HFF-Myc (cell line): ENCODE measurements around the gene STPG2.
"Not testable (repeated sequence)": the region's sequence is repeated elsewhere in the genome, so short reads cannot be mapped to it uniquely, and the experiment has no call there.

ENCODE experiments used
- DNase-seq: peaks from one replicate; pipeline ENCODE4 v3.0.0-alpha.2; 2011; ENCODE audit warnings: low read depth; ENCODE audit errors: extremely low read depth
- H3K4me3 ChIP-seq: replicated peaks from 2 replicates; pipeline ENCODE4 v1.5.1; 2011; ENCODE audit warnings: low read depth, mild to moderate bottlenecking, control low read depth, low read length
- CTCF ChIP-seq: IDR thresholded peaks from 2 replicates; pipeline ENCODE4 v1.5.1; 2012; ENCODE audit warnings: mild to moderate bottlenecking, low read depth, low read length, control low read depth; ENCODE audit errors: missing control alignments

Gene STPG2

DNA sequence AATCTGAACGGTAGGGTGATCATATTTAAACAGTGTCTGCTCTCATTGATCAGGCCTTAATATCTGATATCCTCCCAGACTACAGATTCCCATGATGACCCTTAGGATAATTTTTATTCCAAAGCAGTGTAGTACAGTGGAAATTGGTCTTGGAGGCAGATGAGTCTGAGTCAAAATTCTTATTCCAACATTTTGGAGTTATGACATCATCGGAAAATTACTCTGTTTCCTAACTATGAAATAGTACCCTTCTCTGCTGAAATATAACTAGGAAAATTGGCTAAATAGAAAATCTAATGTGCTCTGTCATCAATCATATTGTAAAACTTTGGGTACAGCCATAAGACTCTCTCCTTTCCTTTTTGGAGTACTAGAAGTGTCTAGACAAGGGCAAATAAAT, 583.3 kb downstream of the STPG2 start:
- DNase-seq, result no peak
- TF ChIP-seq CTCF, result no peak

GRCh38 chr4:97558204-97558778, 585.0 kb downstream of the STPG2 start:
- H3K4me3 ChIP-seq, result no peak overlapping the region
- no peak for DNase-seq
- TF ChIP-seq CTCF, result no peak

More for the DNA sequence above, 583.3 kb downstream of the STPG2 start:
- H3K4me3 ChIP-seq, result no peak overlapping the region

GRCh38 chr4:97550637-97551036, 592.6 kb downstream of the STPG2 start:
- not testable (repeated sequence) for DNase-seq, H3K4me3 ChIP-seq

- no peak for DNase-seq
- no peak for TF ChIP-seq CTCF
- H3K4me3 ChIP-seq, result no peak overlapping the region
Observed at GRCh38 chr4:97548943-97549583, 594.2 kb downstream of the STPG2 start.

DNA sequence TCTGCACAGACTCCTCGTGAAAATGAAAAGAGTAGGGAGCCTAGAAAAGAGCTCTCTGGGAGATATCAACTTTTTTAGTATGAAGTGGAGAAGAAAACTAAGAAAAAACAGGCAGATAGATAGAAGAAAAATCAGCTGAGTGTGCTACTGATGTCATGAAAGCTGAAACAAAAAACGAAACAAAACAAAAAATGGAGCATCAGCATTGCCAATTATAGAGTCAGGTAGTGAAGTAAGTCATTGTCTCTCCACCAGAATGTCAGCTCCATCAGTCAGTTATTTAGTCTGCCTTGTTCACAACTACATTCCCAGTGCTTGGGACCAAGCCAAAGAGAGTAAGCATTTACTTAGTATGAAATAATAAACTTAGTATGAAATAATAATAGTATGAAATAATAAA, 595.1 kb downstream of the STPG2 start:
- TF ChIP-seq CTCF, result no peak
- no peak for DNase-seq
- no peak overlapping the region for H3K4me3 ChIP-seq

- H3K4me3 ChIP-seq, result no peak overlapping the region
- no peak for TF ChIP-seq CTCF
- no peak for DNase-seq
Observed at GRCh38 chr4:97531351-97531750, 611.9 kb downstream of the STPG2 start.

DNA sequence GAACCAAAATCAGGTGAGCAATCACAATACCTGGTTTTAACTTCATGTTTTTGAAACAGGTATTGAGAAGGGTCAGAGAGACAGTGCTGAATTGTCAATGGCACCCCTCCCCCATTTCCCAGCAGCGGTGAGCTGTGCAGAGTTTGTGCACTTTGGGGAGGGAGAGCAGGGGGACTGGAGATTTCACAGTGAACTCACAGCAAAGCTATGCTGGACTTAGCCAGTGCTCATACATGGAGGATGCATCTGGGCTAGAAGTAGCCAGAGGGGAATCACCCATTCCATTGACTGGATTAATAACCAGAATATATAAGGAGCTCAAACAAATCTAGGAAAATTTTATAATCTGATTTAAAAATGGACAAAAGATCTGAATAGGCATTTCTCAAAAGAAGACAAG, 612.6 kb downstream of the STPG2 start:
- no peak for DNase-seq
- no peak for TF ChIP-seq CTCF
- no peak overlapping the region for H3K4me3 ChIP-seq
